ENCODE measurements around the gene OLFM2.
"Not testable (repeated sequence)": the region's sequence is repeated elsewhere in the genome, so short reads cannot be mapped to it uniquely, and the experiment has no call there.

OLFM2 gene

GRCh38 chr19:9857920-9858746 lies 78.2 kb downstream of the OLFM2 start:
- no peak for DNase-seq

- DNase-seq, result no peak
These were observed 79.1 kb downstream of the OLFM2 start for GRCh38 chr19:9857076-9857721.

GRCh38 chr19:9856609-9857008 lies 79.7 kb downstream of the OLFM2 start:
- DNase-seq, result no peak

GRCh38 chr19:9854282-9854846 lies 82.0 kb downstream of the OLFM2 start:
- no peak for DNase-seq

- DNase-seq, result no peak
These were observed 85.9 kb downstream of the OLFM2 start for GRCh38 chr19:9850235-9850959.

- no peak for DNase-seq
These were observed 86.5 kb downstream of the OLFM2 start for GRCh38 chr19:9849791-9850190.

- DNase-seq, result no peak
These were observed 87.6 kb downstream of the OLFM2 start for GRCh38 chr19:9848762-9849161.

- no peak for DNase-seq
These were observed 88.3 kb downstream of the OLFM2 start for GRCh38 chr19:9848060-9848459.

GRCh38 chr19:9847087-9847671 lies 89.1 kb downstream of the OLFM2 start:
- DNase-seq, result peak in 1 of 2 experiments; percentile 44

GRCh38 chr19:9843626-9844273 lies 92.6 kb downstream of the OLFM2 start:
- not testable (repeated sequence) for DNase-seq

- DNase-seq, result no peak
These were observed 93.3 kb downstream of the OLFM2 start for GRCh38 chr19:9842834-9843625.

- peak in 1 of 2 experiments; percentile 21 for DNase-seq
These were observed 96.9 kb downstream of the OLFM2 start for GRCh38 chr19:9839415-9839814.

GRCh38 chr19:9838324-9838723 lies 98.0 kb downstream of the OLFM2 start:
- DNase-seq, result no peak

GRCh38 chr19:9836021-9836420 lies 100.3 kb downstream of the OLFM2 start:
- peak in 1 of 2 experiments; percentile 19 for DNase-seq

- DNase-seq, result no peak
These were observed 100.8 kb downstream of the OLFM2 start for GRCh38 chr19:9835507-9835949.

- peak; percentile 98 to 99 for DNase-seq
These were observed 101.4 kb downstream of the OLFM2 start, which contains the start of gene PIN1 for GRCh38 chr19:9834726-9835506. Gene PIN1, plus strand, starts transcription at chr19:9835318. Its CDS starts 27 bp downstream, at chr19:9835345.

- no peak for DNase-seq
These were observed 102.0 kb downstream of the OLFM2 start for GRCh38 chr19:9834307-9834725.

GRCh38 chr19:9828551-9829063 lies 107.7 kb downstream of the OLFM2 start:
- no peak for DNase-seq

GRCh38 chr19:9827289-9828238 lies 108.8 kb downstream of the OLFM2 start, which contains the start of gene UBL5:
Gene UBL5, plus strand, starts transcription at chr19:9827918. Its CDS starts 420 bp downstream, at chr19:9828338.
- peak; percentile 66 to 87 for DNase-seq

All from NCI-H446 (cell line).